Fibroblast of lung (primary cell): Measurements from ENCODE around the gene C10orf71. TPM values are rescaled to one million over a fixed set of nuclear protein-coding genes. Genes with fewer than 3 reads are reported as not detected.

Experiments used
- DNase-seq, 2 donors: peaks; one replicate each; pipeline versions ENCODE4 v3.0.0 to v3.0.0-alpha.2; 2010; ENCODE audit warnings: low read depth in 2 of 2
- H2AFZ ChIP-seq: 2 replicates; pipeline ENCODE4 v1.5.1; 2012; ENCODE audit warnings: low read length, control low read depth, inconsistent platforms
- H3K27ac ChIP-seq: 2 replicates; pipeline ENCODE4 v1.5.1; 2011; ENCODE audit warnings: low read length, control low read depth; ENCODE audit not compliant: insufficient read depth
- H3K27me3 ChIP-seq: 2 replicates; pipeline ENCODE4 v1.5.1; 2011; ENCODE audit warnings: mild to moderate bottlenecking, low read length; ENCODE audit not compliant: control insufficient read depth, insufficient read depth
- H3K36me3 ChIP-seq: 2 replicates; pipeline ENCODE4 v1.5.1; 2011; ENCODE audit warnings: low read length; ENCODE audit not compliant: control insufficient read depth, insufficient read depth
- H3K4me1 ChIP-seq: 2 replicates; pipeline ENCODE4 v1.5.1; 2011; ENCODE audit warnings: low read length; ENCODE audit not compliant: control insufficient read depth, insufficient read depth; ENCODE audit errors: extremely low read depth
- H3K4me2 ChIP-seq: 2 replicates; pipeline ENCODE4 v1.5.1; 2011; ENCODE audit warnings: low read length, control low read depth; ENCODE audit not compliant: insufficient read depth; ENCODE audit errors: extremely low read depth
- H3K4me3 ChIP-seq, 4 experiments: fragments of 200-600 bp in 1 of 4; sonication (generic) in 1 of 4; replicated peaks in 1 of 4; 2 replicates each; pipeline ENCODE4 v1.5.1; 2011 to 2016; ENCODE audit warnings: low read length in 4 of 4, low read depth in 3 of 4, mild to moderate bottlenecking in 3 of 4, control low read depth in 2 of 4, inconsistent platforms in 1 of 4, mixed read lengths in 1 of 4; ENCODE audit not compliant: insufficient read depth in 1 of 4; ENCODE audit errors: control extremely low read depth in 1 of 4
- H3K79me2 ChIP-seq: 2 replicates; pipeline ENCODE4 v1.5.1; 2012; ENCODE audit warnings: mild to moderate bottlenecking, low read length, inconsistent platforms; ENCODE audit not compliant: control insufficient read depth, insufficient read depth
- H3K9ac ChIP-seq: 2 replicates; pipeline ENCODE4 v1.5.1; 2011; ENCODE audit warnings: mild to moderate bottlenecking, low read length, control low read depth; ENCODE audit not compliant: insufficient read depth
- H3K9me3 ChIP-seq: 2 replicates; pipeline ENCODE4 v1.5.1; 2012; ENCODE audit warnings: low read depth, low read length; ENCODE audit not compliant: control insufficient read depth, insufficient read depth
- H4K20me1 ChIP-seq: 2 replicates; pipeline ENCODE4 v1.5.1; 2011; ENCODE audit warnings: low read length; ENCODE audit not compliant: control insufficient read depth, insufficient read depth; ENCODE audit errors: extremely low read depth
- EZH2 ChIP-seq: IDR thresholded peaks from 2 replicates; pipeline ENCODE4 v1.5.1; 2012; ENCODE audit warnings: low read length, control low read depth, mild to moderate bottlenecking; ENCODE audit errors: missing control alignments
- polyA plus RNA-seq, 2 donors: library from polyadenylated mRNA; depleted of rRNA in 1 of 2; stranded (reverse) in 1 of 2; unstranded in 1 of 2; fragments of >200 nt; gene quantifications; 2 replicates each; pipeline ENCODE4 v1.2.1, GENCODE V29; 2011 to 2012; ENCODE audit warnings: missing spikeins in 1 of 2
- total RNA-seq: library from RNA; depleted of rRNA; stranded (reverse); fragments of >200 nt; gene quantifications from 2 replicates; pipeline ENCODE4 v1.2.1, GENCODE V29; 2014
- TF ChIP-seq, protein P1 (sequence below), 2 donors: IDR thresholded peaks in 1 of 2; conservative IDR thresholded peaks in 1 of 2; 1 replicate in 1 of 2; 2 replicates in 1 of 2; pipeline ENCODE4 v1.5.1; 2011 to 2012; ENCODE audit warnings: low read length in 2 of 2, control low read depth in 1 of 2, inconsistent platforms in 1 of 2, low read depth in 1 of 2, mild to moderate bottlenecking in 1 of 2

The C10orf71 gene
- total and polyA plus RNA-seq, 2 donors (not counting 1 experiment from before 2014, with no cell fraction given): not detected

- Histone ChIP-seq H4K20me1 (no peaks in the 10 kb centered on the region), H3K9ac (no peak overlapping the region), H3K79me2 (no peaks in the 10 kb centered on the region), H3K4me3 (no peak overlapping the region), H3K9me3 (no peaks in the 10 kb centered on the region), H3K27ac (no peak overlapping the region), H3K27me3 (peaks cover 2% of the 10 kb centered on the region), H3K4me2 (no peak overlapping the region), H3K4me1 (no peaks in the 10 kb centered on the region), H2AFZ (no peak overlapping the region), H3K36me3 (no peaks in the 10 kb centered on the region)
- TF ChIP-seq, protein P1, sequence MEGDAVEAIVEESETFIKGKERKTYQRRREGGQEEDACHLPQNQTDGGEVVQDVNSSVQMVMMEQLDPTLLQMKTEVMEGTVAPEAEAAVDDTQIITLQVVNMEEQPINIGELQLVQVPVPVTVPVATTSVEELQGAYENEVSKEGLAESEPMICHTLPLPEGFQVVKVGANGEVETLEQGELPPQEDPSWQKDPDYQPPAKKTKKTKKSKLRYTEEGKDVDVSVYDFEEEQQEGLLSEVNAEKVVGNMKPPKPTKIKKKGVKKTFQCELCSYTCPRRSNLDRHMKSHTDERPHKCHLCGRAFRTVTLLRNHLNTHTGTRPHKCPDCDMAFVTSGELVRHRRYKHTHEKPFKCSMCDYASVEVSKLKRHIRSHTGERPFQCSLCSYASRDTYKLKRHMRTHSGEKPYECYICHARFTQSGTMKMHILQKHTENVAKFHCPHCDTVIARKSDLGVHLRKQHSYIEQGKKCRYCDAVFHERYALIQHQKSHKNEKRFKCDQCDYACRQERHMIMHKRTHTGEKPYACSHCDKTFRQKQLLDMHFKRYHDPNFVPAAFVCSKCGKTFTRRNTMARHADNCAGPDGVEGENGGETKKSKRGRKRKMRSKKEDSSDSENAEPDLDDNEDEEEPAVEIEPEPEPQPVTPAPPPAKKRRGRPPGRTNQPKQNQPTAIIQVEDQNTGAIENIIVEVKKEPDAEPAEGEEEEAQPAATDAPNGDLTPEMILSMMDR (conservative IDR thresholded peaks at IDR 0.05 in 1 of 2, IDR thresholded peaks at IDR 0.05 in 1 of 2; ENCODE audit: low read depth in 1 of 2, low read length in 2 of 2): no peak
- no peak for TF ChIP-seq EZH2
- no peak for DNase-seq
Observed at GRCh38 chr10:49332768-49333167, 33.8 kb downstream of the C10orf71 start.

- Histone ChIP-seq H3K27ac (no peak overlapping the region), H3K27me3 (peaks cover 2% of the 10 kb centered on the region), H3K79me2 (no peaks in the 10 kb centered on the region), H3K36me3 (no peaks in the 10 kb centered on the region), H3K4me3 (no peak overlapping the region), H3K4me1 (no peaks in the 10 kb centered on the region), H4K20me1 (no peaks in the 10 kb centered on the region), H3K9ac (no peak overlapping the region), H3K9me3 (no peaks in the 10 kb centered on the region), H2AFZ (no peak overlapping the region), H3K4me2 (no peak overlapping the region)
- TF ChIP-seq EZH2: no peak
- TF ChIP-seq, protein P1 (conservative IDR thresholded peaks at IDR 0.05 in 1 of 2, IDR thresholded peaks at IDR 0.05 in 1 of 2; ENCODE audit: low read depth in 1 of 2, low read length in 2 of 2): no peak
- DNase-seq: no peak
Observed at GRCh38 chr10:49333192-49333591, 34.2 kb downstream of the C10orf71 start.

- Histone ChIP-seq H3K27ac (no peak overlapping the region), H2AFZ (no peak overlapping the region), H4K20me1 (no peaks in the 10 kb centered on the region), H3K4me3 (no peak overlapping the region), H3K27me3 (peaks cover 2% of the 10 kb centered on the region), H3K4me1 (no peaks in the 10 kb centered on the region), H3K9ac (no peak overlapping the region), H3K4me2 (no peak overlapping the region), H3K79me2 (no peaks in the 10 kb centered on the region), H3K9me3 (no peaks in the 10 kb centered on the region), H3K36me3 (no peaks in the 10 kb centered on the region)
- DNase-seq: no peak
- TF ChIP-seq, protein P1 (conservative IDR thresholded peaks at IDR 0.05 in 1 of 2, IDR thresholded peaks at IDR 0.05 in 1 of 2; ENCODE audit: low read depth in 1 of 2, low read length in 2 of 2): no peak
- TF ChIP-seq EZH2: no peak
Observed at GRCh38 chr10:49334964-49335363, 36.0 kb downstream of the C10orf71 start.
